GM13976 (cell line): Measurements from ENCODE around the gene KANSL1.

Experiments used
- DNase-seq: peaks from one replicate; pipeline ENCODE4 v3.0.0; 2012; ENCODE audit warnings: low spot score
- in situ Hi-C: fragments of 300-500 bp; cut with MboI; formaldehyde crosslinking; loops from one replicate; pipeline ENCODE4 v1.12.0; 2022; ENCODE audit warnings: low sequenced_read_pairs, mixed read lengths, inconsistent platforms; ENCODE audit not compliant: unreplicated experiment
- TF ChIP-seq, protein P1 (sequence below): IDR thresholded peaks from 2 replicates; pipeline ENCODE4 v1.5.1; 2012; ENCODE audit warnings: borderline replicate concordance, mild to moderate bottlenecking; ENCODE audit not compliant: insufficient read depth; ENCODE audit errors: extremely low read depth, missing control alignments, control extremely low read depth

KANSL1 gene

DNA sequence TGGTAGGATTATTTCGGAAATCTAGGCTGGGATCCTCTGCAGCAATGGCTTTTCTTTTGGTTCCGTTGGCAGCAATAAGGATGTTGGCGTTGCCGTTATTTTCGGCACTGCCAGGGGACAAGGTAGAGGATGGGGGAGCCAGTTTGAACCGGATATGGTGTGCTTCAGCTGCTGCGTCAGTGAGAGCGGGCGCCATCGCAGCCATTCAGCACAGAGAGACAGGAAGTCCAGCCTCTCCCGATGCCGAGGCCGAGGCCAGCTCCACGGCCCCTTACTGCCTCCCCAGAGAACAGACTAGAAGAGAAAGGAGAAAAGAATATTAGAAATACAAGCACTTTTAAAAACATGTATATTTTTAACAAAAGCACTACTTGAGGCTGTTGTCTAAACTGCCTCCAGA, 21.3 kb downstream of the KANSL1 start:
- in situ Hi-C loops: no loop called here
- TF ChIP-seq, protein P1, sequence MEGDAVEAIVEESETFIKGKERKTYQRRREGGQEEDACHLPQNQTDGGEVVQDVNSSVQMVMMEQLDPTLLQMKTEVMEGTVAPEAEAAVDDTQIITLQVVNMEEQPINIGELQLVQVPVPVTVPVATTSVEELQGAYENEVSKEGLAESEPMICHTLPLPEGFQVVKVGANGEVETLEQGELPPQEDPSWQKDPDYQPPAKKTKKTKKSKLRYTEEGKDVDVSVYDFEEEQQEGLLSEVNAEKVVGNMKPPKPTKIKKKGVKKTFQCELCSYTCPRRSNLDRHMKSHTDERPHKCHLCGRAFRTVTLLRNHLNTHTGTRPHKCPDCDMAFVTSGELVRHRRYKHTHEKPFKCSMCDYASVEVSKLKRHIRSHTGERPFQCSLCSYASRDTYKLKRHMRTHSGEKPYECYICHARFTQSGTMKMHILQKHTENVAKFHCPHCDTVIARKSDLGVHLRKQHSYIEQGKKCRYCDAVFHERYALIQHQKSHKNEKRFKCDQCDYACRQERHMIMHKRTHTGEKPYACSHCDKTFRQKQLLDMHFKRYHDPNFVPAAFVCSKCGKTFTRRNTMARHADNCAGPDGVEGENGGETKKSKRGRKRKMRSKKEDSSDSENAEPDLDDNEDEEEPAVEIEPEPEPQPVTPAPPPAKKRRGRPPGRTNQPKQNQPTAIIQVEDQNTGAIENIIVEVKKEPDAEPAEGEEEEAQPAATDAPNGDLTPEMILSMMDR: no peak
- DNase-seq: no peak

DNA sequence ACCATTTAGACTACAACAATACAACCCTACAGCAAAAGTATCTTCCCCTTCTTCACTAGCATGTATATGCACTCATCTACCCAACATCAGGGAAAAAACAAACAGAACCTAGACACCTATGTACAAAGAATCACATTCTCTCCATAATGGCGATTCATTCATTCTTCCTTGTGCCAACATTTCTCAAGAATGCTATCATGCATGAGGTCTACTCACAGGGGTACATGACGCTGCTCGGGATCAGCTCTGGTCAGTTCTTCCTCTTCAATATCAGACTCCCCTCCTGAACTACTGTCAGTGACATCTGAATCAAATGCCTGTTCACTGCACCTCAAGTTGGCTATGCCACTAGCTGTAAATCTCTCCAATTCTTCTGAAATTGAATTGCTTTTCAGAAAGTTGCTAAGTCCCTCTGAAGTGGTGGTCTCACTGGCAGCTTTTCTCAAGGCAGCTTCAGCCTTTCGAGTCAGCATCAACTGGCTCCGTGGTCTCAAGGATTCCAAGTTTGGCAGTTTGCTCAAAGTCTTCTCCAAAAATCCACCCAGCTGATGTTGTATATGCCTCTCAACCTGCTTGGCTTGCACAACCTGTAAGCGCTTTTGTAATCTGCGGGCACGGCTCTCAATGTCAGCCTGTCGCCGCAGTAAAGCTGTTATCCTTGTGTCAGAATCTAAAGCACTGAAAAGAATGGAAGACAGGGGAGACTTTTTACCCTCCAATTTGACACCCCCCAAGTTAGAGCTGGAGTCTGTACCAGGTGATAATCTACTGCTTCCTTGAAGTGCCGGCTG, 22.4 kb downstream of the KANSL1 start:
- TF ChIP-seq, protein P1: no peak
- in situ Hi-C loops: no loop called here
- DNase-seq: no peak

DNA sequence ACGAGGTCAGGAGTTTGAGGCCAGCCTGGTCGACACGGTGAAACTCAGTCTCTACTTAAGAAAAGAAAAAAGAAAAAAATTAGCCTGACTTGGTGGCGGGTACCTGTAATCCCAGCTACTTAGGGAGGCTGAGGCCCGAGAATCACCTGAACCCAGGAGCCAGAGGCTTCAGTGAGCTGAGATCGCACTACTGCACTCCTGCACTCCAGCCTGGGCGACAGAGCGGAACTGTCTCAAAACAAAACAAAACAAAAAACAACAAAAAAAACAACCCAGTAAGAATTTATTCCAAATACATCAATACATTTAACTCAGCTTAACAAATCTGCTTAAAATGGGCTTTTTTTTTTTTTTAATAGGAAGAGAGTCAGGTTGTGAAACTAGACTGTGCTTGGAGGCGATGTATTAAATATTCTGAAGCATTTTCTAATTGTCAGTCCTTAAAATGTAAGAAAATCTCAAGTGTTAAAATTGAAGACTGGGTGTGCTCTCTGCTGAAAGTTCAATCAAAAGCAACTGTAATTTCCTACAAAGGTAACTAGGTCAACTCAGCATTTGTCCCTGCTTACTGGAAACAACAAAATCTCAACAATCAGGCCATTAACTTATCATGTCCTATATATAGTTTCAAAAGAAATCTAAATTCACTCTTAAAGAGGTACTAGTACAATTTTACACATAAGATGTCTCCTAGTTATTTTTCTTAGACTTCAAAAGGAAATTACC, 23.2 kb downstream of the KANSL1 start:
- TF ChIP-seq, protein P1: no peak
- no peak for DNase-seq
- in situ Hi-C loops: no loop called here

DNA sequence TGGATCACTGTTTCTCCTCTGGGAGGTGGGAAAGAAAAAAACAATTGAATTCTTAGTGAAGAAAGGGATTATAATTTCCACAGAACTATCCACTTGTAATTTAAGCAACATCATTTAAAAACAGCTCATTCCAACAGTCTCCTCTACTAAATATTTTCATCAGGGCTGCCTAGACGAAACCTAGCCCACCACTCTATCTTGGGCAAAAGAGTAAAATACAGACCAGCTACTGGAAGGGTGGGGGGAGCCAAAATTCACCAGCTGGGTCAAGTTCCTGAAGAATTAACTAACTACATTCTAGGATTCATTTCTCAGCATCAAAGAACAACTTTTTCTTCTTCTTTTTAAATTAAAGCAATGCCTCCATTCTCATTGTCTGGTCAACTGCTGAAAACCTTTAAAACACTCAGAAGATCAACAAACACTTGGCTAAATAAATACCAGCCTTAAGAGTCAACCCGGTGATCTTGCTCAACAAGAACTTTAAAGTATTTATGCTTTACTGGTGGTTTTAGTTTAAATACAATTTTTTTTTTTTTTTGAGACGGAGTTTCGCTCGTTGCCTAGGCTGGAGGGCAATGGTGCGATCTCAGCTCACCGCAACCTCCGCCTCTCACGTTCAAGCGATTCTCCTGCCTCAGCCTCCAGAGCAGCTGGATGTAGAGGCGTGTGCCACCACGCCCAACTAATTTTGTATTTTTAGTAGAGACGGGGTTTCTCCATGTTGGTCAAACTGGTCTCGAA, 25.2 kb downstream of the KANSL1 start:
- DNase-seq: no peak
- TF ChIP-seq, protein P1: no peak
- in situ Hi-C loops: no loop called here

DNA sequence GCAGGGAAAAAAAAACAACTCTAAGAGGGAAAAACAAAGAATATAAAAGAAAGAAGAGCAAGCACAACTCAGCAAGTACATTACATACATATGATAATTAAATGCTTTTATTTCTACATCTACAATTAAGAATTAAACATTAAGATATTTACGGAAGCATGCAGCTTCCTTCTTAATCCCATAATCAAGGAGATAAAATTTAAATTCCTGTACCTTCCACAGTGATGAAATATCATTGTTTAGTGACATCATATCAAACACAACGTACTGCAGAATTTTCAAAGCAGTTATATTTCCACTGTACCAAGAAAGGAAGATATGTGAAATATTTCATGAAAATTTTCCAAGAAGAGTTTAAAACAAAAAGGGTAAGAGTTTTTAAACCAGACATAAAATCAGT, 26.0 kb downstream of the KANSL1 start:
- in situ Hi-C loops: no loop called here
- TF ChIP-seq, protein P1: no peak
- DNase-seq: no peak

DNA sequence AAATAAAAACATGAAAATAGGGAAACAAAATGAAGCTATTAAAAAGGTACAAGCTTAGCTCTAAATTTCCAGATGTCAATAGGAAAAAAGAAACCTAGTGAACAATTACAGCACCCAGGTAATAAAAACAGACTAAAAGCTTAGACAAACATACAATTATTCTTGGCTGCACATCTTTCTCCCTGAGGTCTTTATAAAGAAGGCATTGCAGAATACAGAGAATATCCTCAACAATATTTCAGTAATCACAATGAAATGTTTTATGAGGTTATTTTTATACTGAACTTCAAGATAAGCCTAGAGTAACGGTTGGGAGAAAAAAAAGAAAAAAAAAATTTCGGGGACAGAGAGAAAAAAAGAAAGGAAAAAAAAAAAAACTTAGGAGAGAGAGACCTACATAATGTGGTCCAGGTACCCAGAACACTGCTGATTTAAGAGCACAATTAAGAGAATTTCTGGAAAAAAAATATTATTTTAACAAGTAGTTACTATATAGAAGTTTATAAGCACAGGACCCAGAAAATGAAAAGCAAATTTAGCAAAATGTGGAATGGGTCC, 26.5 kb downstream of the KANSL1 start:
- in situ Hi-C loops: no loop called here
- TF ChIP-seq, protein P1: no peak
- no peak for DNase-seq
